Activated CD4-positive, alpha-beta T cell treated with anti-CD3 and anti-CD28 coated beads, Interleukin-2, amount 50 U/mL, for 4 hours (primary cell): ENCODE results near the gene LCOR.
"Not testable (repeated sequence)": the region's sequence is repeated elsewhere in the genome, so short reads cannot be mapped to it uniquely, and the experiment has no call there.

ENCODE experiments used
- DNase-seq, 2 experiments: peaks; one replicate each; pipeline ENCODE4 v3.0.0-alpha.2; 2020

LCOR gene

GRCh38 chr10:96943161-96943560 lies 111.1 kb downstream of the LCOR start:
- not testable (repeated sequence) for DNase-seq

- no peak for DNase-seq
Measured at GRCh38 chr10:96947036-96947435, 114.9 kb downstream of the LCOR start.

- DNase-seq = no peak
Measured at GRCh38 chr10:96949039-96949683, 117.1 kb downstream of the LCOR start.

- DNase-seq = no peak
Measured at GRCh38 chr10:96951954-96952353, 119.9 kb downstream of the LCOR start.

- DNase-seq = no peak
Measured at GRCh38 chr10:96955794-96956193, 123.7 kb downstream of the LCOR start.

GRCh38 chr10:96958071-96958470 lies 126.0 kb downstream of the LCOR start:
- DNase-seq = no peak

- DNase-seq = no peak
Measured at GRCh38 chr10:96959733-96960132, 127.6 kb downstream of the LCOR start.

- no peak for DNase-seq
Measured at GRCh38 chr10:96960872-96961271, 128.8 kb downstream of the LCOR start.

GRCh38 chr10:96964131-96964530 lies 132.0 kb downstream of the LCOR start:
- no peak for DNase-seq

GRCh38 chr10:96967847-96968246 lies 135.7 kb downstream of the LCOR start:
- no peak for DNase-seq

- no peak for DNase-seq
Measured at GRCh38 chr10:96968682-96969423, 136.8 kb downstream of the LCOR start.

GRCh38 chr10:96971324-96971723 lies 139.2 kb downstream of the LCOR start:
- no peak for DNase-seq

- DNase-seq = no peak
Measured at GRCh38 chr10:96972264-96972663, 140.2 kb downstream of the LCOR start.

- no peak for DNase-seq
Measured at GRCh38 chr10:96973809-96974747, 142.0 kb downstream of the LCOR start.

GRCh38 chr10:96975136-96975535 lies 143.0 kb downstream of the LCOR start:
- no peak for DNase-seq

- no peak for DNase-seq
Measured at GRCh38 chr10:96978621-96979154, 146.6 kb downstream of the LCOR start.

GRCh38 chr10:96982149-96982930 lies 150.2 kb downstream of the LCOR start:
- no peak for DNase-seq

GRCh38 chr10:96984541-96985131 lies 152.5 kb downstream of the LCOR start:
- no peak for DNase-seq

GRCh38 chr10:96986200-96986856 lies 154.2 kb downstream of the LCOR start:
- no peak for DNase-seq

GRCh38 chr10:96987141-96987841 lies 155.2 kb downstream of the LCOR start:
- DNase-seq = no peak

GRCh38 chr10:96987842-96988175 lies 155.7 kb downstream of the LCOR start:
- no peak for DNase-seq
